ENCODE results near the gene CCNL1.
"Not testable (repeated sequence)": the region's sequence is repeated elsewhere in the genome, so short reads cannot be mapped to it uniquely, and the experiment has no call there.

Gene CCNL1

DNA sequence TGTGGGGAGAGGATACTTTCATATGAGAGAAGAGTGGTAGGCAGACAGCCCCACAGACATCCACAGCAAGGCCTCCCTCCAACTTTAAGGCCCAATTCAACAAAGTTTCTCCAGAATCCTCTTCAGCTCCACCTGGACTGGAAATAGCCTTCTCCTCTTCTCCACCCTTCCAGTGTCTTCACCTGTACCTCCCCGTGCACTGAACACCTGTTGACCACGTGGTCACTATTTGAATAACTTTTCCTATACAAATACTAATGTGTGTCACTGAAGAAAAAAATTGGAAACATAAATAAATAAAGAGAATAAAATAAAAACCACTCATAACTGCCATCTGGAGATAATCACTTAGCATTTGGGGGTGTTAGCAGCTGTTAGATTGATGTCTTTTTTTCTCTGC is 52.9 kb downstream of the CCNL1 start:
- Histone ChIP-seq H3K27me3 (no peaks in the 10 kb centered on the region), H3K36me3 (no peaks in the 10 kb centered on the region), H4K20me1 (no peaks in the 10 kb centered on the region), H3K27ac (no peak overlapping the region), H3K9ac (no peak overlapping the region), H3K4me3 (no peak overlapping the region), H3K4me2 (no peak overlapping the region), H3K4me1 (peaks cover 5% of the 10 kb centered on the region), H3K9me3 (no peaks in the 10 kb centered on the region)
- no peak for TF ChIP-seq Cebpa-rat (IDR thresholded peaks at IDR 0.05)

DNA sequence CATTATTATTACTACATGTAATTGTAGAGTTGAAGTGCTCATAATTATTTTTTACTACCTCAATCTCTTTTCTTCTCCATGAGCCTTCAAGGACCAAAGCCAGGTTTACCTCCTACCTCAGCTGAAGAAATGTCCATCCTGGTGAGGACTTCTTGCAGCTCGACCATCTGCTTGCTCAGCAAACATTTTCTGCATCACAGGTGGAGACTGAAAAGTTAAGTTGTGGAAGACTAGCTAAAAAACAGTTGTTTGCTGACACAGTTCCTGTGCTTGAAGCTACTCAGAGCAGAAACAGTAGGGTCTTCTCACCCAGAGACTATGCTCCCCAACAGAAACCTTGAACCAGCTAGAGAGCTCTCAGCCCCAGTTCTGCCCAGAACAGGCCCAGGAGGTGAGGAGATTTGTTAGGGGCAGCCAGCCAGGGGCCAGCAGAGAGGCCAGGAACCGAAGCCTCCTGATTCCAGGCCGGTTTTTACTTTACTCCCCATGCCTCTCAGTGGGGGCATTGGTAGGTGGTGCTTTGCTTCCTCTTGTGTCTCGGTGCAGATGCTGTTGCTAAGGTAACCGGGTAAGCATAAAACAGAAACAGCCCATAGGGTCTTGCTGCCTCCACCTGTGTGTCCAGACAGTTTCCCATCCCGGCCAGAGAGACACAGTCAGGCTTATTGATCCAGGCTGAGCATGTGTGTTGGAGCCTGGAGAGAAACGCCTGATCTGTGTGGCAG is 54.9 kb downstream of the CCNL1 start:
- Histone ChIP-seq H3K4me3 (no peak overlapping the region), H3K27me3 (no peaks in the 10 kb centered on the region), H3K36me3 (no peaks in the 10 kb centered on the region), H3K9ac (no peak overlapping the region), H4K20me1 (no peaks in the 10 kb centered on the region), H3K4me1 (peaks cover 5% of the 10 kb centered on the region), H3K27ac (no peak overlapping the region), H3K4me2 (no peak overlapping the region; the same call in 1 of the 2 replicates), H3K9me3 (no peaks in the 10 kb centered on the region)
- TF ChIP-seq Cebpa-rat (IDR thresholded peaks at IDR 0.05) = no peak

DNA sequence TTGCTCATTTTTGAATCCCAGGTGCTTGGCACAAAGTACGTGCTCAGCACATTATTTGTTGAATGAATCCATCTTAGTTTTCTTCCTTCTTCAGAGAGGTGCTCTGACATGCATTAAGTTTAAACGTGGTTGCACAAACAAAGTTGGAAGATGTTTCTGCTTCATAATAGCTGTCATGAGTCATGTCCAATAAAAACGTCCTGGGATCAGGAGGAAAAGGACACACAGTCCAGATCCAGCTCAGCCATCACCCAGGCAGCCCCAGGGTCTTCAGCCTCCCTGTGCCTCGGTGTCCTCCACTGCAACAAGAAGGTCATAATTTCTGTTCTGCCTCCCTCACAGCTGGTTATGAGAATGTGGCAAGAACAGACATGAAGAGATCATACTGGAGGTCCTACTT is 55.4 kb downstream of the CCNL1 start:
- no peak for TF ChIP-seq Cebpa-rat (IDR thresholded peaks at IDR 0.05)
- Histone ChIP-seq H3K36me3 (no peaks in the 10 kb centered on the region), H3K9ac (no peak overlapping the region), H4K20me1 (no peaks in the 10 kb centered on the region), H3K27me3 (no peaks in the 10 kb centered on the region), H3K27ac (no peak overlapping the region), H3K4me3 (no peak overlapping the region), H3K4me2 (no peak overlapping the region), H3K4me1 (peaks cover 5% of the 10 kb centered on the region), H3K9me3 (no peaks in the 10 kb centered on the region)

DNA sequence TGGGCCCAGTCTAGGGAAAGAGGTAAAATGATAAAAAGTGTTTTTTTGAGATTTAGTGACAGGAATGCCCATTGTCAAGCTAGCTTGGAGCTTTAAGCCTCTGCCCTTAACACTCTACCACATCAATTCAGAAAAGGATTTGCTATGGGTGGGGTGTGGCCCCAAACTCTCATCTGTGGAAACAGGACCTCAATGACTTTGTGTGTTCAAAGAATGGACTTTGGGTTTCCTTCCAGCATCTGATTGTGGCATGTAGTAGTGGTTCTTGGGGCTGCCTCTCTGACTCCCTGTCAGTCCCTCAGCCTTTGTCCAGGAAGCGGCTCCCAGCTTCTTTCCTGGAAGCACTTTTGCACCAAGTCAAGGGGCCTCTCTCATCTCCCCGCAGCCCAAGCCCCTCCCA is 56.1 kb downstream of the CCNL1 start:
- H4K20me1 ChIP-seq = no peaks in the 10 kb centered on the region
- no peak overlapping the region for H3K27ac ChIP-seq

DNA sequence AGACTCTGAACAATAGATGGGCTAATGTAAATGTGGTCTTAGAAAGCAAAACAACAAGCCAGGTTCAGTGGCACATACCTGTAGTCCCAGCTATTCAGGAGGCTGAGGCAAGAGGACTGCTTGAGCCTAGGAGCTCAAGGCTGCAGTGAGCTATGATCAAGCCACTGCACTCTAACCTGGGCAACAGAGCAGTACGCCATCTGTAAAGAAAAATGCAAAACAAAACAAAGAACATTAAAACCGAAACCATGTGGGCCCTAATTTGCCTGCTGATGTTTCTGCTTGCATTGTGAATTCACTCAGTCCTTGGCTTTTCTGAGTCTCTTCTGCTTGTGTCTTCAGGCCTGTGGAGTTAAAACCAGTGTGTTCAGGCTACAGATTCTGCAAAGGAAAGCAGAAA is 56.7 kb downstream of the CCNL1 start:
- no peaks in the 10 kb centered on the region for H3K9me3 ChIP-seq
- no peak overlapping the region for H3K4me3 ChIP-seq
- H3K4me1 ChIP-seq = peaks cover 5% of the 10 kb centered on the region
- no peak for TF ChIP-seq Cebpa-rat (IDR thresholded peaks at IDR 0.05)
- no peak overlapping the region for H3K4me2 ChIP-seq
- no peak overlapping the region for H3K27ac ChIP-seq
- no peak overlapping the region for H3K9ac ChIP-seq
- no peaks in the 10 kb centered on the region for H3K36me3 ChIP-seq
- no peaks in the 10 kb centered on the region for H4K20me1 ChIP-seq
- H3K27me3 ChIP-seq = no peaks in the 10 kb centered on the region

More for the DNA sequence above, 56.1 kb downstream of the CCNL1 start:
- H3K4me1 ChIP-seq = peaks cover 5% of the 10 kb centered on the region
- no peak overlapping the region for H3K9ac ChIP-seq
- H3K36me3 ChIP-seq = no peaks in the 10 kb centered on the region
- H3K27me3 ChIP-seq = no peaks in the 10 kb centered on the region
- H3K9me3 ChIP-seq = no peaks in the 10 kb centered on the region
- H3K4me3 ChIP-seq = no peak overlapping the region
- H3K4me2 ChIP-seq = no peak overlapping the region
- TF ChIP-seq Cebpa-rat (IDR thresholded peaks at IDR 0.05) = no peak

DNA sequence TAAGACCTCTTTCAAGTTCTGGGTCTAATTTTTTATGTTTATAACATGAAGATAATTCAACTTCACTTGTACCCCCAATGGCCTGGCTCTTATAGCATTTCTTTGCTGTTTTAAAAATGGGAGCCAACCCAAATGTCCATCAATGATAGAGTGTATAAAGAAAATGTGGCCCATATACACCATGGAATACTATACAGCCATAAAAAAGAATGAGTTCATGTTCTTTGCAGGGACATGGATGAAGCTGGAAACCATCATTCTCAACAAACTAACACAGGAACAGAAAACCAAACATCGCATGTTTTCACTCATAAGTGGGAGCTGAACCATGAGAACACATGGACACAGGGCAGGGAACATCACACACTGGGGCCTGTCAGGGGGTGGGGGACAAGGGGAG is 57.4 kb downstream of the CCNL1 start:
- H3K9ac ChIP-seq, H3K36me3 ChIP-seq, H3K4me1 ChIP-seq, H3K27me3 ChIP-seq, H3K9me3 ChIP-seq, H3K27ac ChIP-seq, H3K4me3 ChIP-seq, H4K20me1 ChIP-seq, H3K4me2 ChIP-seq: not testable (repeated sequence)

DNA sequence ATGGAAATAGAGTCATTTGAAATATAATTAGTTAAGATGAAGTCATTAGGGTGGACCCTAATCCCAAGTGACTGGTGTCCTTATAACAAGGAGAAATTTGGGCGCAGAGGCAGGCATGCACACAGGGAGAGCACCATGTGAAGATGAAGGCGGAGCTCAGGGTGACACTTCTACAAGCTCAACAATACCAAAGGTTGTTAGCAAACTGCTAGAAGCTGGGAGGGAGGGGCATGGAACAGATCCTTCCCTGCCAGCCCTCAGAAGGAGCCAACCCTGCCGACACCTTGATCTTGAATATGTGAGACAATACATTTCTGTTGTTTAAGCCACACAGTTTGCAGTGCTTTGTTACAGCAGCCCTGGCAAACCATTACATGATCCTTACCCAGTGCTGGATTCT is 57.8 kb downstream of the CCNL1 start:
- Histone ChIP-seq H3K27me3 (no peaks in the 10 kb centered on the region), H3K27ac (no peak overlapping the region), H3K9ac (no peak overlapping the region), H3K9me3 (no peaks in the 10 kb centered on the region), H3K4me3 (no peak overlapping the region), H3K4me1 (peaks cover 5% of the 10 kb centered on the region), H3K4me2 (no peak overlapping the region), H4K20me1 (no peaks in the 10 kb centered on the region), H3K36me3 (no peaks in the 10 kb centered on the region)
- no peak for TF ChIP-seq Cebpa-rat (IDR thresholded peaks at IDR 0.05)

DNA sequence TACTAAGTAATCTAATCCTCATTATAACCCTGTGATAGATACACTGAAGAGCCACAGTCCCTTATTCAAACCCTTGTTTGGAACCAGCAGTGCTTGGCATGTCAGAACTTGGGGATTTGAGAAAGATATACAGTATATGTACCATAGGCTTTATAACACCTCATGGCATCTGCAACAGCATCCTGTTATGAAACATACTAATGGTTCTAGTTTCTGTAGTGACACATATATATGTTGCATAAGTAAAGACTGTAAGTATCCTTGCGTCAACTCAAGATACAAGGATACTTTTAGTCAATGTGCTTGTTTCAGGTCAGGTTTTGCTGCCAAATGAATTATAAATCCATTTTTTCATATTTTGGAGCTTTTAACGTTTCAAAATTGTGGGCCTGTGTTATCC is 58.5 kb downstream of the CCNL1 start:
- H3K9ac ChIP-seq = no peak overlapping the region
- no peaks in the 10 kb centered on the region for H3K9me3 ChIP-seq
- no peak overlapping the region for H3K4me2 ChIP-seq
- H4K20me1 ChIP-seq = no peaks in the 10 kb centered on the region
- no peak for TF ChIP-seq Cebpa-rat (IDR thresholded peaks at IDR 0.05)
- no peak overlapping the region for H3K4me3 ChIP-seq
- H3K27ac ChIP-seq = no peak overlapping the region
- no peaks in the 10 kb centered on the region for H3K36me3 ChIP-seq
- H3K4me1 ChIP-seq = peaks cover 5% of the 10 kb centered on the region
- no peaks in the 10 kb centered on the region for H3K27me3 ChIP-seq

DNA sequence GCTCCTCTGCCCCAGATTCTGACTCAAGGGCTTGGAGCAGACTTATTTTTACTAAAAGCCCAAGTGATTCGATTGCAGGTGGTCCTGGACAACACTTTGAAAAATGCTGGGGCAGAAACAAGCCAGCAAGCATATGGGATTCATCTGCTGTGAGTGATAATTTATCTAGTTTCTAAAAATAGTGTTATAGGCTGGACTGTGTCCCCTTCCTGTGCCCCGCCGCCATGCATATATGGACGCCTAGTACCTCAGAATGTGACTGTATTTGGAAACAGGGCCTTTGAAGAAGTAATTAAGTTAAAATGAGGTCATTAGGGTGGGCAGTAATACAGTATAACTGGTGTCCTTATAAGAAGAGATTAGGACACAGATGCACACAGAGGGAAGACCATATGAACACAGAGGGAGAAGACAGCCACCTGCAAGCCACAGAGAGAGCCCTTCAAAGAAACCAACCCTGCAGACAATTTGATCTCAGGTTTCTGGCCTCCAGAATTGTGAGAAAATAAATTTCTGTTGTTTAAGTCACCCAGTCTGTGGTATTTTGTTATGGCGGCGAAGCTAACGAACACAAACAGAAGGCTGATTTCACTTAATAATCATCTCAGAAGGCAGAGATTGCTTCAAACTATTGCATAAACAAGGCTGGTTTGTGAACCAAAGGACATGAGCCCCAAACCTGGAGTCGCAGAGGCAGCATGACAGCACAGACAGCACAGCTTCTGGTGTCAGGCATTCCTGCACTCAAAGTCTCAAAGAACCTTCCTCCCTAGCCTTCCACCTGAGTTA is 59.1 kb downstream of the CCNL1 start:
- Histone ChIP-seq H3K9ac (no peak overlapping the region), H3K4me1 (peaks cover 5% of the 10 kb centered on the region), H3K27me3 (no peaks in the 10 kb centered on the region), H3K4me3 (no peak overlapping the region), H3K36me3 (no peaks in the 10 kb centered on the region), H3K9me3 (no peaks in the 10 kb centered on the region), H3K4me2 (no peak overlapping the region), H4K20me1 (no peaks in the 10 kb centered on the region), H3K27ac (no peak overlapping the region)
- no peak for TF ChIP-seq Cebpa-rat (IDR thresholded peaks at IDR 0.05)

DNA sequence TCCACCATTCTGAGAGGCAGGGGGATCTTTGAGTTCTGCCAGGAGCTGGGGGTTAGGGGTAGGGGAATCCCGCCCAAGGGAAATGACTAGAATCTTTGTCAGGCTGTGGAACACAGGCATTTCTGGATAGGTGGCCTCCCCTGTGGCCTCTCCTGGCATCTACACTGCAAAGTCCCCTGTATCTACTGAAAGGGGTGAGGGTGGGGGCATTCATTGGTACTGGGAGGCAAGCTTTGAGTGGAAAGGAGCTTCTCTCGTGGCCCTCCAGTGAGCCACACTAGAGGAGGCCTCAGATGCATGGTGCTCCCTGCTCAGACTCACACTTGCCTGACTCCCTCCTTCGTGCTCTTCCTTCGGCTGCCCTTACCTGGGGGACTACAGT is 59.9 kb downstream of the CCNL1 start:
- no peaks in the 10 kb centered on the region for H3K9me3 ChIP-seq
- no peak overlapping the region for H3K9ac ChIP-seq
- peaks cover 1% of the 10 kb centered on the region for H3K4me1 ChIP-seq
- no peaks in the 10 kb centered on the region for H3K27me3 ChIP-seq
- H3K27ac ChIP-seq = no peak overlapping the region
- H3K4me3 ChIP-seq = no peak overlapping the region
- no peaks in the 10 kb centered on the region for H3K36me3 ChIP-seq
- H4K20me1 ChIP-seq = no peaks in the 10 kb centered on the region
- H3K4me2 ChIP-seq = no peak overlapping the region
- no peak for TF ChIP-seq Cebpa-rat (IDR thresholded peaks at IDR 0.05)
